ENCODE results near the gene CCDC201.
"Not testable (repeated sequence)": the region's sequence is repeated elsewhere in the genome, so short reads cannot be mapped to it uniquely, and the experiment has no call there.

Gene CCDC201

GRCh38 chr7:45812946-45813345 lies 59.9 kb downstream of the CCDC201 start:
- H3K27me3 ChIP-seq (ENCODE audit: insufficient read depth, poor library complexity, severe bottlenecking), result no peaks in the 10 kb centered on the region
- DNase-seq (ENCODE audit: low read depth in 1 of 2, low spot score in 1 of 2), result no peak
- TF ChIP-seq, protein P1, sequence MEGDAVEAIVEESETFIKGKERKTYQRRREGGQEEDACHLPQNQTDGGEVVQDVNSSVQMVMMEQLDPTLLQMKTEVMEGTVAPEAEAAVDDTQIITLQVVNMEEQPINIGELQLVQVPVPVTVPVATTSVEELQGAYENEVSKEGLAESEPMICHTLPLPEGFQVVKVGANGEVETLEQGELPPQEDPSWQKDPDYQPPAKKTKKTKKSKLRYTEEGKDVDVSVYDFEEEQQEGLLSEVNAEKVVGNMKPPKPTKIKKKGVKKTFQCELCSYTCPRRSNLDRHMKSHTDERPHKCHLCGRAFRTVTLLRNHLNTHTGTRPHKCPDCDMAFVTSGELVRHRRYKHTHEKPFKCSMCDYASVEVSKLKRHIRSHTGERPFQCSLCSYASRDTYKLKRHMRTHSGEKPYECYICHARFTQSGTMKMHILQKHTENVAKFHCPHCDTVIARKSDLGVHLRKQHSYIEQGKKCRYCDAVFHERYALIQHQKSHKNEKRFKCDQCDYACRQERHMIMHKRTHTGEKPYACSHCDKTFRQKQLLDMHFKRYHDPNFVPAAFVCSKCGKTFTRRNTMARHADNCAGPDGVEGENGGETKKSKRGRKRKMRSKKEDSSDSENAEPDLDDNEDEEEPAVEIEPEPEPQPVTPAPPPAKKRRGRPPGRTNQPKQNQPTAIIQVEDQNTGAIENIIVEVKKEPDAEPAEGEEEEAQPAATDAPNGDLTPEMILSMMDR (IDR thresholded peaks at IDR 0.05; ENCODE audit: insufficient read depth, low read length), result no peak
- no peak for TF ChIP-seq SPI1 (IDR thresholded peaks at IDR 0.05; ENCODE audit: borderline replicate concordance, low read depth)
- no peak for TF ChIP-seq GABPA (IDR thresholded peaks at IDR 0.05; ENCODE audit: low read depth)
- TF ChIP-seq, protein P2, sequence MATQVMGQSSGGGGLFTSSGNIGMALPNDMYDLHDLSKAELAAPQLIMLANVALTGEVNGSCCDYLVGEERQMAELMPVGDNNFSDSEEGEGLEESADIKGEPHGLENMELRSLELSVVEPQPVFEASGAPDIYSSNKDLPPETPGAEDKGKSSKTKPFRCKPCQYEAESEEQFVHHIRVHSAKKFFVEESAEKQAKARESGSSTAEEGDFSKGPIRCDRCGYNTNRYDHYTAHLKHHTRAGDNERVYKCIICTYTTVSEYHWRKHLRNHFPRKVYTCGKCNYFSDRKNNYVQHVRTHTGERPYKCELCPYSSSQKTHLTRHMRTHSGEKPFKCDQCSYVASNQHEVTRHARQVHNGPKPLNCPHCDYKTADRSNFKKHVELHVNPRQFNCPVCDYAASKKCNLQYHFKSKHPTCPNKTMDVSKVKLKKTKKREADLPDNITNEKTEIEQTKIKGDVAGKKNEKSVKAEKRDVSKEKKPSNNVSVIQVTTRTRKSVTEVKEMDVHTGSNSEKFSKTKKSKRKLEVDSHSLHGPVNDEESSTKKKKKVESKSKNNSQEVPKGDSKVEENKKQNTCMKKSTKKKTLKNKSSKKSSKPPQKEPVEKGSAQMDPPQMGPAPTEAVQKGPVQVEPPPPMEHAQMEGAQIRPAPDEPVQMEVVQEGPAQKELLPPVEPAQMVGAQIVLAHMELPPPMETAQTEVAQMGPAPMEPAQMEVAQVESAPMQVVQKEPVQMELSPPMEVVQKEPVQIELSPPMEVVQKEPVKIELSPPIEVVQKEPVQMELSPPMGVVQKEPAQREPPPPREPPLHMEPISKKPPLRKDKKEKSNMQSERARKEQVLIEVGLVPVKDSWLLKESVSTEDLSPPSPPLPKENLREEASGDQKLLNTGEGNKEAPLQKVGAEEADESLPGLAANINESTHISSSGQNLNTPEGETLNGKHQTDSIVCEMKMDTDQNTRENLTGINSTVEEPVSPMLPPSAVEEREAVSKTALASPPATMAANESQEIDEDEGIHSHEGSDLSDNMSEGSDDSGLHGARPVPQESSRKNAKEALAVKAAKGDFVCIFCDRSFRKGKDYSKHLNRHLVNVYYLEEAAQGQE (IDR thresholded peaks at IDR 0.05; ENCODE audit: insufficient replicate concordance, low read depth), result no peak
- H3K27ac ChIP-seq (replicated peaks), result no peak overlapping the region
- H3K4me3 ChIP-seq (replicated peaks; ENCODE audit: insufficient read depth, low read length), result no peak overlapping the region

- DNase-seq (ENCODE audit: low read depth in 1 of 2, low spot score in 1 of 2), result not testable (repeated sequence)
Observed at GRCh38 chr7:45811652-45812234, 61.1 kb downstream of the CCDC201 start.

GRCh38 chr7:45810451-45811005 lies 62.4 kb downstream of the CCDC201 start:
- H3K27me3 ChIP-seq (ENCODE audit: insufficient read depth, poor library complexity, severe bottlenecking); H3K27ac ChIP-seq (replicated peaks); H3K4me3 ChIP-seq (replicated peaks; ENCODE audit: insufficient read depth, low read length); DNase-seq (ENCODE audit: low read depth in 1 of 2, low spot score in 1 of 2): not testable (repeated sequence)

More at GRCh38 chr7:45811652-45812234, 61.1 kb downstream of the CCDC201 start:
- not testable (repeated sequence) for H3K4me3 ChIP-seq (replicated peaks; ENCODE audit: insufficient read depth, low read length); H3K27ac ChIP-seq (replicated peaks); H3K27me3 ChIP-seq (ENCODE audit: insufficient read depth, poor library complexity, severe bottlenecking)
